ENCODE results near the gene BDKRB2.

DNA sequence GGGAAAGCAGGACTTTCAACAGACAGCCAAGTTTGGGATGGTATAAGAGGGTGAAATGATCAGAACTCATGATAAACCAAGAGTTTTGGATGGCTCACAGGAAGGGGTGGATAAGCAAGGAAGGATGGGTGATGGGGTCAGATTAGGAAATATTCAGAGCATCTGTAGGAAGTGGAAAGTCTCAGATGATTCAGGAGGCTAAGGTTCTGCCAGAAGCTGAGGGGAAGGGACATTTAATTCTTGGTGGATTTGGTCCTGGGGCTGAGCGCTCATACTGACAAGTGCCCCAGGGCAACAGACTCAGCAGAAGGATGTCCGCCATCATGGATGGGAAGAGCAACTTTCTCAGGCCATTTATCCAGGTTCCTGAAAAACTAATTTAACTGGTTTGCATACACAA lies 28.4 kb upstream of the BDKRB2 start:
- no peak for TF ChIP-seq CTCF (IDR thresholded peaks at IDR 0.05)
- no peak for TF ChIP-seq SIN3A (IDR thresholded peaks at IDR 0.05; ENCODE audit: borderline replicate concordance, insufficient read depth, low read depth, low read length)
- no peak for TF ChIP-seq POLR2AphosphoS5 (IDR thresholded peaks at IDR 0.05; ENCODE audit: low read depth, low read length)
- no peak for TF ChIP-seq TCF7L2 (IDR thresholded peaks at IDR 0.05; ENCODE audit: low read depth, low read length)
- no peak for TF ChIP-seq REST (IDR thresholded peaks at IDR 0.05; ENCODE audit: insufficient read depth in 1 of 2, low read depth in 2 of 2, low read length in 1 of 2)
